CD14-positive monocyte (primary cell): ENCODE data around the gene CIZ1. TPM values are rescaled to one million over a fixed set of nuclear protein-coding genes. Genes with fewer than 3 reads are reported as not detected.

Source experiments
- DNase-seq, 3 donors: peaks; one replicate each; pipeline ENCODE4 v3.0.0-alpha.2; 2011 to 2022
- H2AFZ ChIP-seq: 2 replicates; pipeline ENCODE4 v1.6.0; 2012; ENCODE audit warnings: mild to moderate bottlenecking, low read depth, low read length, inconsistent platforms; ENCODE audit not compliant: insufficient read depth, poor library complexity, severe bottlenecking
- H3K27ac ChIP-seq, 2 donors: 1 replicate in 1 of 2; 2 replicates in 1 of 2; pipeline ENCODE4 v1.5.1; 2012 to 2013; ENCODE audit warnings: low read length in 2 of 2, control low read depth in 1 of 2, inconsistent platforms in 1 of 2, low read depth in 1 of 2, mild to moderate bottlenecking in 1 of 2
- H3K27me3 ChIP-seq, 2 donors: one replicate each; pipeline versions ENCODE4 v1.6.0 to v1.6.1; 2011 to 2013; ENCODE audit warnings: low read length in 2 of 2; ENCODE audit not compliant: control insufficient read depth in 2 of 2, insufficient read depth in 2 of 2
- H3K36me3 ChIP-seq, 2 donors: replicated peaks in 1 of 2; 1 replicate in 1 of 2; 2 replicates in 1 of 2; pipeline versions ENCODE4 v1.5.1 to v1.6.1; 2012 to 2013; ENCODE audit warnings: low read length in 2 of 2, control low read depth in 1 of 2, inconsistent platforms in 1 of 2, mild to moderate bottlenecking in 1 of 2; ENCODE audit not compliant: insufficient read depth in 2 of 2, control insufficient read depth in 1 of 2
- H3K4me1 ChIP-seq, 2 donors: 1 replicate in 1 of 2; 2 replicates in 1 of 2; pipeline versions ENCODE4 v1.5.1 to v1.6.1; 2012 to 2013; ENCODE audit warnings: low read length in 2 of 2, control low read depth in 1 of 2, inconsistent platforms in 1 of 2, mild to moderate bottlenecking in 1 of 2, moderate library complexity in 1 of 2; ENCODE audit not compliant: insufficient read depth in 2 of 2, control insufficient read depth in 1 of 2
- H3K4me2 ChIP-seq: replicated peaks from 2 replicates; pipeline ENCODE3; 2012; ENCODE audit warnings: low read length, moderate library complexity, mild to moderate bottlenecking; ENCODE audit not compliant: poor library complexity, severe bottlenecking; ENCODE audit errors: extremely low read depth
- H3K4me3 ChIP-seq, 3 experiments: fragments of 200-600 bp in 1 of 3; sonication (generic) in 1 of 3; replicated peaks in 1 of 3; 1 replicate in 2 of 3; 2 replicates in 1 of 3; pipeline ENCODE4 v1.5.1; 2011 to 2013; ENCODE audit warnings: low read length in 3 of 3, mild to moderate bottlenecking in 3 of 3, control low read depth in 2 of 3, low read depth in 2 of 3, inconsistent platforms in 1 of 3, moderate library complexity in 1 of 3
- H3K79me2 ChIP-seq: 2 replicates; pipeline ENCODE4 v1.6.0; 2012; ENCODE audit warnings: mild to moderate bottlenecking, control low read depth, inconsistent platforms, low read length, moderate library complexity; ENCODE audit not compliant: insufficient read depth
- H3K9ac ChIP-seq: 2 replicates; pipeline ENCODE4 v1.6.0; 2017; ENCODE audit warnings: low read length, mild to moderate bottlenecking; ENCODE audit not compliant: insufficient read depth, poor library complexity, severe bottlenecking
- H3K9me3 ChIP-seq, 2 donors: replicated peaks in 1 of 2; 1 replicate in 1 of 2; 2 replicates in 1 of 2; pipeline versions ENCODE4 v1.5.1 to v1.6.1; 2012 to 2013; ENCODE audit warnings: low read length in 2 of 2, control low read depth in 1 of 2; ENCODE audit not compliant: control insufficient read depth in 1 of 2, insufficient read depth in 1 of 2
- H4K20me1 ChIP-seq: 2 replicates; pipeline ENCODE4 v1.6.0; 2012; ENCODE audit warnings: mild to moderate bottlenecking, low read length, control low read depth, moderate library complexity; ENCODE audit not compliant: insufficient read depth
- H3K27ac Mint-ChIP-seq, 7 donors: one replicate each; pipeline ENCODE4 v1.8.0; 2020; ENCODE audit warnings: mild to moderate bottlenecking in 7 of 7, mixed read lengths in 7 of 7, moderate library complexity in 6 of 7, inconsistent platforms in 2 of 7
- H3K27me3 Mint-ChIP-seq, 3 donors: one replicate each; pipeline ENCODE4 v1.8.0; 2021 to 2022; ENCODE audit warnings: low read depth in 3 of 3, mild to moderate bottlenecking in 3 of 3, mixed read lengths in 3 of 3, moderate library complexity in 3 of 3, inconsistent platforms in 1 of 3
- H3K36me3 Mint-ChIP-seq, 2 donors: one replicate each; pipeline ENCODE4 v1.8.0; 2020; ENCODE audit warnings: mixed read lengths in 2 of 2, inconsistent platforms in 1 of 2, mild to moderate bottlenecking in 1 of 2
- H3K4me1 Mint-ChIP-seq: one replicate; pipeline ENCODE4 v1.8.0; 2020; ENCODE audit warnings: mild to moderate bottlenecking, mixed read lengths
- H3K4me3 Mint-ChIP-seq, 2 donors: one replicate each; pipeline ENCODE4 v1.8.0; 2020; ENCODE audit warnings: mild to moderate bottlenecking in 2 of 2, mixed read lengths in 2 of 2, moderate library complexity in 1 of 2
- H3K9me3 Mint-ChIP-seq, 7 donors: one replicate each; pipeline ENCODE4 v1.8.0; 2020 to 2022; ENCODE audit warnings: mixed read lengths in 7 of 7, mild to moderate bottlenecking in 6 of 7, moderate library complexity in 6 of 7, inconsistent platforms in 2 of 7
- whole genome bisulfite sequencing: methylation state at CpG from one replicate; pipeline ENCODE4 v1.1.5; 2013; ENCODE audit warnings: missing lambda C conversion rate; ENCODE audit not compliant: insufficient coverage; 5-methylcytosine and 5-hydroxymethylcytosine counted together
- intact Hi-C, 2 donors: fragments of 100-400 bp; cut with micrococcal nuclease; formaldehyde crosslinking; loops; one replicate each; pipeline versions ENCODE4 v1.15.0 to v1.15.1; 2023
- polyA plus RNA-seq, 3 donors: library from polyadenylated mRNA; depleted of rRNA in 1 of 3; unstranded in 2 of 3; stranded (reverse) in 1 of 3; fragments of 300-500 nt in 2 of 3; fragments of >200 nt in 1 of 3; fragmentation: Illumina TruSeq in 2 of 3; gene quantifications; 1 replicate in 2 of 3; 2 replicates in 1 of 3; pipeline ENCODE4 v1.2.3, GENCODE V29; 2012 to 2021
- TF ChIP-seq, protein P1 (sequence below): fragments of 200-600 bp; IDR thresholded peaks from one replicate; pipeline ENCODE4 v1.8.0; 2022; ENCODE audit warnings: antibody characterized with exemption, mild to moderate bottlenecking

The CIZ1 gene
- polyA plus RNA-seq, 3 donors: 3.4 to 53.7 (median 5.9) TPM

GRCh38 chr9:128121924-128122808 lies 69.2 kb downstream of the CIZ1 start:
- 90% methylated on average over 22 of the region's 27 CpGs for WGBS
- no peak overlapping the region for H3K9ac ChIP-seq
- H3K4me1 Mint-ChIP-seq: peaks cover 32% of the 10 kb centered on the region
- no peak for DNase-seq
- H3K36me3 Mint-ChIP-seq: peaks cover 35 to 54% of the 10 kb centered on the region in 2 donors
- no peak overlapping the region for H3K27ac ChIP-seq
- H3K36me3 ChIP-seq: peaks cover 34 to 44% of the 10 kb centered on the region in 2 donors
- H3K27me3 ChIP-seq: no peaks in the 10 kb centered on the region
- no peak overlapping the region for H3K4me3 ChIP-seq
- peaks cover 1% of the 10 kb centered on the region for H3K79me2 ChIP-seq
- peaks cover 30 to 32% of the 10 kb centered on the region in 2 donors for H3K4me1 ChIP-seq
- H3K4me2 ChIP-seq: no peak overlapping the region
- H4K20me1 ChIP-seq: peaks cover 24% of the 10 kb centered on the region
- H3K9me3 ChIP-seq: no peaks in the 10 kb centered on the region
- intact Hi-C loops: no loop called here
- no peak overlapping the region for H2AFZ ChIP-seq
- H3K27me3 Mint-ChIP-seq: peaks cover 2 to 6% (median 4%) of the 10 kb centered on the region in 3 donors
- no peaks in the 10 kb centered on the region for H3K9me3 Mint-ChIP-seq
- no peak overlapping the region for H3K27ac Mint-ChIP-seq
- no peak overlapping the region for H3K4me3 Mint-ChIP-seq
- TF ChIP-seq, protein P1, sequence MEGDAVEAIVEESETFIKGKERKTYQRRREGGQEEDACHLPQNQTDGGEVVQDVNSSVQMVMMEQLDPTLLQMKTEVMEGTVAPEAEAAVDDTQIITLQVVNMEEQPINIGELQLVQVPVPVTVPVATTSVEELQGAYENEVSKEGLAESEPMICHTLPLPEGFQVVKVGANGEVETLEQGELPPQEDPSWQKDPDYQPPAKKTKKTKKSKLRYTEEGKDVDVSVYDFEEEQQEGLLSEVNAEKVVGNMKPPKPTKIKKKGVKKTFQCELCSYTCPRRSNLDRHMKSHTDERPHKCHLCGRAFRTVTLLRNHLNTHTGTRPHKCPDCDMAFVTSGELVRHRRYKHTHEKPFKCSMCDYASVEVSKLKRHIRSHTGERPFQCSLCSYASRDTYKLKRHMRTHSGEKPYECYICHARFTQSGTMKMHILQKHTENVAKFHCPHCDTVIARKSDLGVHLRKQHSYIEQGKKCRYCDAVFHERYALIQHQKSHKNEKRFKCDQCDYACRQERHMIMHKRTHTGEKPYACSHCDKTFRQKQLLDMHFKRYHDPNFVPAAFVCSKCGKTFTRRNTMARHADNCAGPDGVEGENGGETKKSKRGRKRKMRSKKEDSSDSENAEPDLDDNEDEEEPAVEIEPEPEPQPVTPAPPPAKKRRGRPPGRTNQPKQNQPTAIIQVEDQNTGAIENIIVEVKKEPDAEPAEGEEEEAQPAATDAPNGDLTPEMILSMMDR: no peak

DNA sequence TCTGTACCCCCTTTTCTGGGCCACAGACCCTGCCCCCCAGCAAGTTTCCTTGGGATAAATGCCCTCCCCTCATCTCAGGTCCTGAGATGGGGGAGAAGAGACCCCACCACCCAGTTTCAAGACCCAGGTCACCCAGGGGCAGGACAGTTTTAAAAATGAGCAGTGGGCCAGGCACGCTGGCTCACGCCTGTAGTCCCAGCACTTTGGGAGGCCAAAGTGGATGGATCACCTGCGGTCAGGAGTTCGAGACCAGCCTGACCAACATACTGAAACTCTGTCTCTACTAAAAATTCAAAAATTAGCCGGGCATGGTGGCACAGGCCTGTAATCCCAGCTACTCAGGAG lies 69.9 kb downstream of the CIZ1 start:
- no peaks in the 10 kb centered on the region for H3K27me3 ChIP-seq
- H3K9me3 Mint-ChIP-seq: no peaks in the 10 kb centered on the region
- peaks cover 34 to 44% of the 10 kb centered on the region in 2 donors for H3K36me3 ChIP-seq
- H3K27me3 Mint-ChIP-seq: peaks cover 2 to 6% (median 2%) of the 10 kb centered on the region in 3 donors
- H3K4me2 ChIP-seq: no peak overlapping the region
- H3K4me1 ChIP-seq: peaks cover 23 to 25% of the 10 kb centered on the region in 2 donors
- H3K4me3 ChIP-seq: no peak overlapping the region
- H3K36me3 Mint-ChIP-seq: peaks cover 35 to 56% of the 10 kb centered on the region in 2 donors
- H3K4me3 Mint-ChIP-seq: no peak overlapping the region
- H3K79me2 ChIP-seq: no peaks in the 10 kb centered on the region
- H3K9me3 ChIP-seq: no peaks in the 10 kb centered on the region
- H4K20me1 ChIP-seq: peaks cover 23% of the 10 kb centered on the region
- TF ChIP-seq, protein P1: no peak
- DNase-seq: no peak
- peaks cover 27% of the 10 kb centered on the region for H3K4me1 Mint-ChIP-seq
- intact Hi-C loops: no loop called here
- H2AFZ ChIP-seq: no peak overlapping the region
- no peak overlapping the region for H3K27ac Mint-ChIP-seq
- no peak overlapping the region for H3K27ac ChIP-seq
- H3K9ac ChIP-seq: no peak overlapping the region
- 80% methylated on average over 1 of the region's 5 CpGs for WGBS
